SIG-M5 treated with dmso at 0.1 percent for 504 hours (cell line): ENCODE data around the gene CYP4B1.
"Not testable (repeated sequence)": the region's sequence is repeated elsewhere in the genome, so short reads cannot be mapped to it uniquely, and the experiment has no call there.

Experiments used
- DNase-seq: peaks from one replicate; lab custom pipeline; 2025; ENCODE audit not compliant: unreplicated experiment; lab: John Stamatoyannopoulos, UW

CYP4B1 gene

GRCh38 chr1:46798810-46799209, at the start of gene CYP4B1:
Gene CYP4B1 (plus strand): TSS chr1:46799046. CDS start chr1:46799082, 36 bp downstream.
- DNase-seq, result no peak

- no peak for DNase-seq
Measured at GRCh38 chr1:46749404-46749803, 49.4 kb upstream of the CYP4B1 start.

GRCh38 chr1:46749921-46750404, 48.9 kb upstream of the CYP4B1 start:
- no peak for DNase-seq

GRCh38 chr1:46753985-46754384, 44.9 kb upstream of the CYP4B1 start:
- DNase-seq, result no peak

DNA sequence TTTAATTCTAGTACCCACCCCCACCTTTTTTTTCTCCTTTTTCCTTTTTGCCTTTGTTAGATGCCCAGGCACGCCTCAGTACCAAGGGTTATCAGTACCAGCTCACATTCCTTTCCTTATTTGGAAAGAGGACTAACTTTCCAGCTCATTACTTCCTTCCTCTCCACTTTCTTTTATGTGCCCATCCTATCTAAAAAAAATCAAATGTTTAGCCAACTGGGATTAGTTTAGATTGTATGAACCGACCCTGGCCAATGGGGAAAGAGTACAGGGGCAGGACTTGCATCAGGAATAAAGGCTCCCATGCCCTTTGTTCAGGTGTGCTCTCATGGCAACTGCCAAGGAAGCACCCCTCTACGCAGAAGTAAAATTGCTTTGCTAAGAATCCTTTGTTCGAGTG, 44.1 kb upstream of the CYP4B1 start:
- DNase-seq, result not testable (repeated sequence)

GRCh38 chr1:46755121-46755520, 43.7 kb upstream of the CYP4B1 start:
- DNase-seq, result no peak

GRCh38 chr1:46757247-46757955, 41.4 kb upstream of the CYP4B1 start:
- DNase-seq, result no peak

DNA sequence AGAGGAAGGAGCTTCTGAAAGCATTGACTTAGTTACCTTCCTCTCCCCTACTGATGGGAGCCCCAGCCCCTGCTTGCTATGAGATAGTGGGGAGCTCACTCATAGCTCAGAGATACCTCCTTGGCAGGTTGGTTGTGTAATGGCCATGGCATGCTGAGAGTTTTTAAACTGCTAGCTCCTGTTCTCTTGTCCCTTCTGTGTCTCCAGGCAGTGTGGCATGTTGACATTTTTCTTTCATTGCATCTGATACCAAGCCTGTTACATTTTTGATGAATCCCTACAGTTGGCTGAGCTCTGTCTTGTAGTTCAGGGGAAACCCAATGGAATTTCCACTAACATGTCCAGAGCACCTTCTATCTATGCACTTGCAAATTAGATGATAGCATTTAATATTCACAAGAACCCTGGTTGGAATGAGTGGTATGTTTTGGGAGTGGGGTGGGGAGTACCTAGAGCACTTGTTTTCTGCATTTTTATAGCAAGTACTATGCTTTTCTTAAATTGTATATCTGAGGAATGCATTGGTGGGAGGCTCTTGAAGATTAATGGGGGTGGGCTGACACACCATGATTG, 40.8 kb upstream of the CYP4B1 start:
- DNase-seq, result no peak

DNA sequence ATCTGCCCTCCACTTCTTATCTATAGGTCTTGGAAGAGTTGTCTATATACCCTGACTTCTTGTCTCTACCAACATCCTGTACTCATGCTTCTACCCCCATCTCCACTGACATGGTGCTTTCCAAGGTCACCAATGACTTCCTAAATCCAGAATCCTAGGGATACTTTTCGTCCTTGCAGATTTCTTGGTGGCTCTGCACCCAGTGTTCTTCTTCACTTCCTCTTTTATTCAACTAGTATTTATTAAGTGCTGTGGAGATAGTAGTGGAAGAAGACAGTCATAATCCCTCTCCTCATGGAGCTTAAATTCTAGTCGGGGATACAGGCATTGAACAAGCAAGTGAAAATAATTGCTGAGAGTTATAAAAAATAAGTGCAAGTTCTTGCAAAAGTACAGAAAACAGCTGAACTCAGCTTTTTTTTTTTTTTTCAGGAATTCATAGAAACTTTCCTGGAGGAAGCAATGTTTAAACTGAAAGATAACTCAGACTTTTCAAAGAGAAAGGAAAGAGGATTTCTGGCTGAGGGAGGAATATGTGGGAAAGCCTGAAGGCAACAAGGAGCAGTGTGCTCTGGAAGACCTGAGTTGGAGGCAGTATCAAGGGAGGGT, 38.2 kb upstream of the CYP4B1 start:
- DNase-seq, result no peak

DNA sequence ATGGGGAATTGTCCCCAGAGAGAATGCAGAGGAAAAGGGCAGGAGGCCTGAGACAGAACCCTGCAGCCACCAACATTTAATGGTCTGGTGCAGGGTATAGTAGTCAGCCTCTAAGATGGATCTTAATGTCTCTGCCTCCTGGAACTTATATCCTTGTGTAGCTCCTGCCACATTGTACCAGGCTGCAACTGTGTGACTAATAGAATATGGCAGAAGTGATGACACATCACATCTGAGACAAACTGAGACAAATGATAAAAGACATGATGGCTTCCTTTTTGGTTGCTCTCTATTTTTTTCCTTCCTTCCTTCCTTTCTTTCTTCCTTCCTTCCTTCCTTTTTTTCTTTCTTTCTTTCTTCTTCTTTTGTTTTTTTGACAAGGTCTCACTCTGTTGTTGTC, 37.1 kb upstream of the CYP4B1 start:
- no peak for DNase-seq

GRCh38 chr1:46764402-46764801, 34.4 kb upstream of the CYP4B1 start:
- no peak for DNase-seq

- no peak for DNase-seq
Measured at GRCh38 chr1:46767649-46768282, 31.1 kb upstream of the CYP4B1 start.

GRCh38 chr1:46768445-46768844, 30.4 kb upstream of the CYP4B1 start:
- DNase-seq, result no peak

DNA sequence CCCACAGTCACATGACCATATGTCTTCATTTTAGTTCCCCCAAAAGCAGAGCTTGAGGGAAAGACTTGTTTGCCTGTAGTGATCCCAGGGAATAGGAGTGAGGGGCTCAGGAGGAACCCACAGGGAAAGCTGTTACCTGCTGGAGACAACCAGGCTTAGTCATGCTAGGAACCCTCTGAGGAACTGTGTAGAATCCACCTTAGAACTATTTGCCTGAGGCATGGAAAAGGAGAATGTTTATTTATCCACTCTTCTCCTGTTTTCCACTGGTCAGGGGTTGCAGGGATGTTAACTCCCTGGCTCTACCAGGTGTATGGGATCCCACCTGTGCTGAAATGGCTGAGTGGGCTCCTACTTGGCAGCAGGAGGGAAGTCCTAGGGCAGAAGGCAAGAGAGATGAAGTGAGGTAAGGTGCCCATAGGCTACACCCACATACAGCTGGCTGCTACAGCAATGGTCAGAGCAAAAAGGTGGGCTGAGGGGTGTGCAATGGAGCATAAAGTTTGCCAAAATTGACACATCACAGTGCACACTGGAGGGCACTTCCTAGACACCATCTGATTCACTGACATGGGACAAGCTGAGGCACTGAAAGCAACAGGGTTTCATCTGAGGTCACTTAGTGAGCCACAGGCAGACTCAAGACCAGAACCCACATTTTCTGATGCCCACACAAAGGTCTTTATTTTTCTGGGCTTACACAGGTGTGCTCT, 29.7 kb upstream of the CYP4B1 start:
- no peak for DNase-seq

- no peak for DNase-seq
Measured at GRCh38 chr1:46770541-46770940, 28.3 kb upstream of the CYP4B1 start.

DNA sequence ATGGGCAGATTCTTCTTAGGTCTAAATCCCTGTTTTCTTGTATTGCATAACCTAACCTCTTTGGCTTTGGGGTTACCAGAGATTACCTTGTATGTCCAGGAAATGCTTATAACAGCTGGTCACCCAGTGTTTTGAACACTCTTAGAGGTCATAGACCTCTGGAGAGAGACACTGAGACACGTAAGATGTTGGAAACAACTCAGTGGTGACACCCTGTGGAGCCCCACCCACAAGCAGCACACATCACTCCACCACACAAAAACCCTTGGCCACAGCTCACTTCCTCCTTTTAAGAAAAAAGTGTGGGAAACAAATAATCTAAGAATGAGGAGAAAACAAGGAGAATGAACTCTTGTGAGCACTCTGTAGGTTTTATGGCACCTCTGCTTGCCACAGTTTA, 26.3 kb upstream of the CYP4B1 start:
- DNase-seq, result peak; percentile 45

GRCh38 chr1:46774297-46774696, 24.5 kb upstream of the CYP4B1 start:
- no peak for DNase-seq

- DNase-seq, result not testable (repeated sequence)
Measured at GRCh38 chr1:46778456-46778855, 20.4 kb upstream of the CYP4B1 start.

GRCh38 chr1:46784666-46785065, 14.2 kb upstream of the CYP4B1 start:
- DNase-seq, result no peak

DNA sequence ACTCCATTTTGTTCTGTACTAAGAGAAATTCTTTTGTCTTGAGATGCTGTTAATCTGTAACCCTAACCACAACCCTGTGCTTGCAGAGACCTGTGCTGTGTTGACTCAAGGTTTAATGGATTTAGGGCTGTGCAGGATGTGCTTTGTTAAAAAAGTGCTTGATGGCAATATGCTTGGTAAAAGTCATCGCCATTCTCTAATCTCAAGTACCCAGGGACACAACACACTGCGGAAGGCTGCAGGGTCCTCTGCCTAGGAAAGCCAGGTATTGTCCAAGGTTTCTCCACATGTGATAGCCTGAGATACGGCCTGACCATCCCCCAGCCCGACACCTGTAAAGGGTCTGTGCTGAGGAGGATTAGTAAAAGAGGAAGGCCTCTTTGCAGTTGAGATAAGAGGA, 10.2 kb upstream of the CYP4B1 start:
- DNase-seq, result not testable (repeated sequence)

- DNase-seq, result no peak
Measured at GRCh38 chr1:46790446-46791101, 8.3 kb upstream of the CYP4B1 start.
